Stimulated activated CD4-positive, alpha-beta T cell treated with anti-CD3 and anti-CD28 coated beads, Interleukin-12 subunit alpha, Interleukin-12 subunit beta, amount 100 ng/mL, for 24 hours (primary cell): ENCODE results near the gene DCDC2B.
"Not testable (repeated sequence)": the region's sequence is repeated elsewhere in the genome, so short reads cannot be mapped to it uniquely, and the experiment has no call there.

Experiments used
- DNase-seq, 2 experiments: peaks; one replicate each; pipeline ENCODE4 v3.0.0-alpha.2; 2020; ENCODE audit warnings: low read depth in 2 of 2

DCDC2B gene

GRCh38 chr1:32208891-32209328, at the start of gene DCDC2B:
DCDC2B (plus strand) TSS chr1:32209089; CDS start chr1:32209094, 5 bp downstream.
- DNase-seq, result no peak

GRCh38 chr1:32159189-32159588, 49.7 kb upstream of the DCDC2B start:
- DNase-seq, result no peak

GRCh38 chr1:32163405-32163804, 45.5 kb upstream of the DCDC2B start:
- no peak for DNase-seq

- not testable (repeated sequence) for DNase-seq
Observed at GRCh38 chr1:32165633-32166032, 43.3 kb upstream of the DCDC2B start.

- DNase-seq, result no peak
Observed at GRCh38 chr1:32170991-32171390, 37.9 kb upstream of the DCDC2B start.

- no peak for DNase-seq
Observed at GRCh38 chr1:32172621-32173245, 36.2 kb upstream of the DCDC2B start.

- DNase-seq, result no peak
Observed at GRCh38 chr1:32178380-32179192, 30.3 kb upstream of the DCDC2B start.

- DNase-seq, result no peak
Observed at GRCh38 chr1:32179193-32179442, 29.8 kb upstream of the DCDC2B start.

- peak; percentile 76 to 88 for DNase-seq
Observed at GRCh38 chr1:32179443-32180185, 29.3 kb upstream of the DCDC2B start, which contains the start of gene TXLNA. TXLNA (plus strand) TSS chr1:32179675; CDS start chr1:32180346, 671 bp downstream.

- no peak for DNase-seq
Observed at GRCh38 chr1:32180186-32181060, 28.5 kb upstream of the DCDC2B start.

GRCh38 chr1:32181065-32181464, 27.8 kb upstream of the DCDC2B start:
- DNase-seq, result no peak

GRCh38 chr1:32181563-32181962, 27.3 kb upstream of the DCDC2B start:
- no peak for DNase-seq

GRCh38 chr1:32182060-32182459, 26.8 kb upstream of the DCDC2B start:
- DNase-seq, result no peak

GRCh38 chr1:32184650-32185049, 24.2 kb upstream of the DCDC2B start:
- no peak for DNase-seq

- DNase-seq, result no peak
Observed at GRCh38 chr1:32186077-32186476, 22.8 kb upstream of the DCDC2B start.

- DNase-seq, result no peak
Observed at GRCh38 chr1:32186491-32186890, 22.4 kb upstream of the DCDC2B start.

- DNase-seq, result no peak
Observed at GRCh38 chr1:32187850-32188249, 21.0 kb upstream of the DCDC2B start.

- no peak for DNase-seq
Observed at GRCh38 chr1:32192220-32192948, 16.5 kb upstream of the DCDC2B start.

GRCh38 chr1:32194984-32195383, 13.9 kb upstream of the DCDC2B start:
- DNase-seq, result no peak

- no peak for DNase-seq
Observed at GRCh38 chr1:32195531-32195930, 13.4 kb upstream of the DCDC2B start.
